Testis (tissue), 3 donors: Measurements from ENCODE around the gene AVPI1. TPM values are rescaled to one million over a fixed set of nuclear protein-coding genes. Genes with fewer than 3 reads are reported as not detected.
A peak's percentile ranks its signal among the peaks of the same experiment; 100 is the strongest.
"Not testable (repeated sequence)": the region's sequence is repeated elsewhere in the genome, so short reads cannot be mapped to it uniquely, and the experiment has no call there.

Experiments
- DNase-seq: peaks from one replicate; pipeline ENCODE4 v3.0.0-alpha.2; 2019
- H3K27ac ChIP-seq, 2 donors: fragments of 200-600 bp; sonication (generic); one replicate each; pipeline ENCODE4 v1.5.1; 2019
- H3K27me3 ChIP-seq: fragments of 200-600 bp; sonication (generic); one replicate; pipeline ENCODE4 v1.5.1; 2019
- H3K36me3 ChIP-seq: fragments of 200-600 bp; sonication (generic); one replicate; pipeline ENCODE4 v1.5.1; 2017; ENCODE audit warnings: low read depth; ENCODE audit errors: missing control alignments
- H3K4me1 ChIP-seq: fragments of 200-600 bp; sonication (generic); one replicate; pipeline ENCODE4 v1.5.1; 2019
- H3K4me3 ChIP-seq, 2 donors: fragments of 200-600 bp; sonication (generic); one replicate each; pipeline ENCODE4 v1.5.1; 2017 to 2019
- H3K9me3 ChIP-seq: fragments of 200-600 bp; sonication (generic); one replicate; pipeline ENCODE4 v1.5.1; 2017
- CTCF ChIP-seq, 3 experiments: fragments of 450-650 bp in 2 of 3; fragments of 200-600 bp in 1 of 3; sonication (generic) in 1 of 3; IDR thresholded peaks; one replicate each; pipeline ENCODE4 v1.5.1; 2016 to 2019; ENCODE audit warnings: antibody characterized with exemption in 3 of 3, mild to moderate bottlenecking in 2 of 3, moderate library complexity in 1 of 3
- POLR2A ChIP-seq: fragments of 450-650 bp; IDR thresholded peaks from one replicate; pipeline ENCODE4 v1.6.1; 2017; ENCODE audit warnings: antibody characterized with exemption, mild to moderate bottlenecking, moderate library complexity
- WGBS, 2 donors: methylation state at CpG; one replicate each; pipeline ENCODE4 v1.1.5; 2018; 5-methylcytosine and 5-hydroxymethylcytosine counted together
- intact Hi-C: fragments of 100-400 bp; cut with DNase I; formaldehyde crosslinking; loops from one replicate; pipeline ENCODE4 v1.15.1; 2023; ENCODE audit warnings: low total_unique reads
- polyA plus RNA-seq: library from polyadenylated mRNA; stranded (reverse); fragments of 350-450 nt; fragmentation: Illumina TruSeq; extraction: RNeasy Lipid Tissue Mini Kit (QIAGEN cat#74804); gene quantifications from one replicate; pipeline ENCODE4 v1.2.3, GENCODE V29; 2014; ENCODE audit warnings: low read depth, low replicate concordance; ENCODE audit not compliant: insufficient read depth
- total RNA-seq, 2 donors: library from RNA; depleted of rRNA; stranded (reverse); fragments of >200 nt; gene quantifications; one replicate each; pipeline ENCODE4 v1.2.3, GENCODE V29; 2016

The AVPI1 gene
- total and polyA plus RNA-seq, 3 donors from 2014 or later: 23.0 to 28.3 (median 26.4) TPM

- intact Hi-C loops: no loop called here
- Histone ChIP-seq H3K27ac (peak within 1 kb of the TSS; percentile 57 to 87), H3K27me3 (no peaks in the 10 kb centered on the region), H3K36me3 (no peaks in the 10 kb centered on the region), H3K9me3 (no peaks in the 10 kb centered on the region), H3K4me1 (no peaks in the 10 kb centered on the region), H3K4me3 (peak within 1 kb of the TSS; percentile 74 to 79)
- 2% methylated on average over 21 to 28 of the region's 54 CpGs for WGBS, 2 donors
- peak; percentile 99 for DNase-seq
- TF ChIP-seq CTCF (IDR thresholded peaks at IDR 0.05) (no peak), POLR2A (peak; percentile 27)
Observed at GRCh38 chr10:97640174-97640867, 46.7 kb downstream of the AVPI1 start, which contains the start of gene PI4K2A. TSS of gene PI4K2A (plus strand) at chr10:97640671. CDS start at chr10:97640743, 72 bp downstream.

GRCh38 chr10:97639090-97639489 lies 48.0 kb downstream of the AVPI1 start:
- intact Hi-C loops, H3K4me3 ChIP-seq, H3K36me3 ChIP-seq, H3K27ac ChIP-seq, H3K4me1 ChIP-seq, H3K27me3 ChIP-seq, H3K9me3 ChIP-seq, DNase-seq: not testable (repeated sequence)
- 84 to 87% methylated on average over 3 of the region's 3 CpGs for WGBS, 2 donors

DNA sequence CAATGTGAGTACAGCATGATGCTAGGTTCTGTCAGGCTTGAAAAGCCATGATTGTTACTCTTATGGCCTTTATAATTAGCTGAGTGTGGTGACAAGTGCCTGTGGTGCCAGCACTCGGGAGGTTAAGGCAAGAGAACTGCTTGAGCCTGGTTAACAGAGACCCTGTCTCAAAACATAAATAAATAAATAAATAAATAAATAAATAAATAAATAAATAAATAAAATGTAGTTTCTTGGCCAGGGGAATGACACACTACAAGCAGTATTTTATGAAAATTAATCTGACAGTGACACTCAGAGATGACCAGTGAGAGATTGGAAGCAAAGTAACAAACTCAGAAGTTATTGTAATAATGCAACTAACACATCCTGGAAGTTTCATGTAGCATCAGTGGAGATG lies 51.5 kb downstream of the AVPI1 start:
- Histone ChIP-seq H3K4me3 (no peak overlapping the region), H3K36me3 (no peaks in the 10 kb centered on the region), H3K9me3 (no peaks in the 10 kb centered on the region), H3K27ac (no peak overlapping the region), H3K27me3 (no peaks in the 10 kb centered on the region), H3K4me1 (no peaks in the 10 kb centered on the region)
- intact Hi-C loops: no loop called here
- TF ChIP-seq POLR2A (no peak), CTCF (IDR thresholded peaks at IDR 0.05) (no peak)
- no peak for DNase-seq
- WGBS, 2 donors: 94% methylated on average over 1 of the region's 1 CpG

GRCh38 chr10:97633921-97634320 lies 53.1 kb downstream of the AVPI1 start:
- DNase-seq: peak; percentile 30
- Histone ChIP-seq H3K27ac (peak overlapping the region in 1 of 2 donors; percentile 69), H3K27me3 (no peaks in the 10 kb centered on the region), H3K4me3 (peak overlapping the region; percentile 73 to 77), H3K36me3 (no peaks in the 10 kb centered on the region), H3K4me1 (no peaks in the 10 kb centered on the region), H3K9me3 (no peaks in the 10 kb centered on the region)
- intact Hi-C loops: no loop called here
- TF ChIP-seq POLR2A (no peak), CTCF (IDR thresholded peaks at IDR 0.05) (peak; percentile 18 to 43 (median 31))
- WGBS, 2 donors: 65 to 68% methylated on average over 8 of the region's 8 CpGs

DNA sequence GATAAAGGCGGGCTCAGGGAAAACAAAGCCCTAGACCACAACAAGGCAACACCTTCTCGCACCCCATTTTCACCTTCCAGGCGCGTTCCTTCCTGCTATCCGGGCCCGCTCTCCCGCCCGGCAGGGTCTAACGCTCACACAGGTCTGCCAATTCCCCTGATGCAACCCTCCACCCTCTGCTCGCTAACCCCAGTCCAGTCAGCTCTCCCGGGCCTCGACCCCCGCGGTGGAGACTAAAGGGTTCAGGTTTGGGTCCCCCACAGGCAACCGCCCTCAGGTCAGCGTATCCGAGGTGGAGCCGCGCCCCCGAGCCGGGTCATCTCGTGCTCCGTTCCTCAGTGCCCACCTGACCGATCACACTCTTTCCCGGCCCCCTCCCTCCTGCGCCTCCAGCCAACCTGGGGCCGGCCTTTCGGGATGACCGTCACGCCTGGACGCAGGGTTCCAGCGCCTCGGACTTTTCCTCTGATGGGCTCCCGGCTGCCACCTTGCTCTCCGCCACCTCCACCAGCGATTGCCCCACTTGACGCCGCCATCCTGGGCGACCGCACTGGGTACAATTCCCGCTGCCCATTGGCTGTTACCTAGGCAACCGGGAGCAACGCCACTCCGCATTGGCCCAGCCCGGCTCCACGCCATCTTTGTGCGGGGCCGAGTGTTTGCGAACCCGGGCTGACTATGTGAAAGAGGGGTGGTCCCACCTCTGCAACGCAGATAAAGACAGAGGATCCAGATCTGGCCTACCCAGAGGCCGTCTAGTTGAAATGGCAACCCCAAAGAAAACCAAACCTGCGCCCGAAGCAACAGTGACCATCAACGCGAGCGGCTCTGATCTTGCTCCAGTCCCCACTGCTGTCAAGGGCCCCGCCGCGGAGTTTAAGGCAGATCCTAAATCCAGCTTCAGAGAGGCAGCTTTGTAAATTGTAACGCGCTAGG lies 53.8 kb downstream of the AVPI1 start, which contains the start of gene MORN4:
TSS of gene MORN4 (minus strand) at position 552 of the 936 bp plus-strand sequence. CDS start 13,847 bp downstream, outside the sequence.
- H3K36me3 ChIP-seq: no peaks in the 10 kb centered on the region
- 1 to 3% methylated on average over 50 to 62 of the region's 62 CpGs for WGBS, 2 donors
- peak within 1 kb of the TSS in 1 of 2 donors; percentile 69 for H3K27ac ChIP-seq
- intact Hi-C loops: no loop called here
- no peaks in the 10 kb centered on the region for H3K27me3 ChIP-seq
- peak; percentile 96 for DNase-seq
- no peaks in the 10 kb centered on the region for H3K9me3 ChIP-seq
- TF ChIP-seq POLR2A (no peak), CTCF (IDR thresholded peaks at IDR 0.05) (no peak)
- H3K4me3 ChIP-seq: peak within 1 kb of the TSS; percentile 73 to 77
- H3K4me1 ChIP-seq: no peaks in the 10 kb centered on the region
